SK-N-SH treated with all-trans-retinoic acid at 6 μM for 48 hours (cell line): ENCODE data around the gene PRICKLE3.

Source experiments
- ARNTL ChIP-seq: fragments of 450-650 bp; formaldehyde crosslinking; IDR thresholded peaks from 2 replicates; pipeline ENCODE4 v1.5.0; 2020; ENCODE audit warnings: low read depth, mild to moderate bottlenecking, moderate library complexity, borderline replicate concordance
- ESRRG ChIP-seq: fragments of 250-450 bp; sonication (Bioruptor Pico); IDR thresholded peaks from 2 replicates; pipeline ENCODE4 v1.6.1; 2021; ENCODE audit warnings: mild to moderate bottlenecking
- OSR1 ChIP-seq: fragments of 250-450 bp; sonication (Bioruptor Pico); IDR thresholded peaks from 2 replicates; pipeline ENCODE4 v1.8.0; 2022; ENCODE audit warnings: moderate library complexity, mild to moderate bottlenecking, inconsistent platforms
- PATZ1 ChIP-seq: fragments of 250-450 bp; sonication (Bioruptor Pico); IDR thresholded peaks from 2 replicates; pipeline ENCODE4 v1.8.0; 2020; ENCODE audit warnings: mild to moderate bottlenecking, moderate library complexity, borderline replicate concordance
- RARB ChIP-seq: fragments of 250-450 bp; sonication (Bioruptor Pico); IDR thresholded peaks from 2 replicates; pipeline ENCODE4 v1.8.0; 2021; ENCODE audit warnings: mild to moderate bottlenecking, moderate library complexity
- TCF4 ChIP-seq: fragments of 250-450 bp; sonication (Bioruptor Pico); IDR thresholded peaks from 2 replicates; pipeline ENCODE4 v1.8.0; 2021; ENCODE audit warnings: mild to moderate bottlenecking, moderate library complexity, borderline replicate concordance
- ZFP30 ChIP-seq: fragments of 450-650 bp; formaldehyde crosslinking; IDR thresholded peaks from 2 replicates; pipeline ENCODE4 v1.5.0; 2022; ENCODE audit warnings: mild to moderate bottlenecking, moderate library complexity
- ZNF565 ChIP-seq: fragments of 450-650 bp; formaldehyde crosslinking; conservative IDR thresholded peaks from 2 replicates; pipeline ENCODE4 v1.5.0; 2020; ENCODE audit warnings: low read depth, mild to moderate bottlenecking, moderate library complexity
- ZNF8 ChIP-seq: fragments of 450-650 bp; formaldehyde crosslinking; IDR thresholded peaks from 2 replicates; pipeline ENCODE4 v1.5.0; 2020; ENCODE audit warnings: mild to moderate bottlenecking, moderate library complexity
- TF ChIP-seq, protein P1 (sequence below): fragments of 250-450 bp; sonication (Bioruptor Pico); IDR thresholded peaks from 2 replicates; pipeline ENCODE4 v1.5.0; 2020; ENCODE audit warnings: mild to moderate bottlenecking, moderate library complexity
- TF ChIP-seq, protein P2 (sequence below): fragments of 250-450 bp; sonication (Bioruptor Pico); IDR thresholded peaks from 2 replicates; pipeline ENCODE4 v1.5.1; 2020; ENCODE audit warnings: low read depth, mild to moderate bottlenecking, moderate library complexity

- TF ChIP-seq, protein P1, sequence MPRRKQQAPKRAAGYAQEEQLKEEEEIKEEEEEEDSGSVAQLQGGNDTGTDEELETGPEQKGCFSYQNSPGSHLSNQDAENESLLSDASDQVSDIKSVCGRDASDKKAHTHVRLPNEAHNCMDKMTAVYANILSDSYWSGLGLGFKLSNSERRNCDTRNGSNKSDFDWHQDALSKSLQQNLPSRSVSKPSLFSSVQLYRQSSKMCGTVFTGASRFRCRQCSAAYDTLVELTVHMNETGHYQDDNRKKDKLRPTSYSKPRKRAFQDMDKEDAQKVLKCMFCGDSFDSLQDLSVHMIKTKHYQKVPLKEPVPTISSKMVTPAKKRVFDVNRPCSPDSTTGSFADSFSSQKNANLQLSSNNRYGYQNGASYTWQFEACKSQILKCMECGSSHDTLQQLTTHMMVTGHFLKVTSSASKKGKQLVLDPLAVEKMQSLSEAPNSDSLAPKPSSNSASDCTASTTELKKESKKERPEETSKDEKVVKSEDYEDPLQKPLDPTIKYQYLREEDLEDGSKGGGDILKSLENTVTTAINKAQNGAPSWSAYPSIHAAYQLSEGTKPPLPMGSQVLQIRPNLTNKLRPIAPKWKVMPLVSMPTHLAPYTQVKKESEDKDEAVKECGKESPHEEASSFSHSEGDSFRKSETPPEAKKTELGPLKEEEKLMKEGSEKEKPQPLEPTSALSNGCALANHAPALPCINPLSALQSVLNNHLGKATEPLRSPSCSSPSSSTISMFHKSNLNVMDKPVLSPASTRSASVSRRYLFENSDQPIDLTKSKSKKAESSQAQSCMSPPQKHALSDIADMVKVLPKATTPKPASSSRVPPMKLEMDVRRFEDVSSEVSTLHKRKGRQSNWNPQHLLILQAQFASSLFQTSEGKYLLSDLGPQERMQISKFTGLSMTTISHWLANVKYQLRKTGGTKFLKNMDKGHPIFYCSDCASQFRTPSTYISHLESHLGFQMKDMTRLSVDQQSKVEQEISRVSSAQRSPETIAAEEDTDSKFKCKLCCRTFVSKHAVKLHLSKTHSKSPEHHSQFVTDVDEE (CRISPR knock-in tag), result no peak
- TF ChIP-seq, protein P2, sequence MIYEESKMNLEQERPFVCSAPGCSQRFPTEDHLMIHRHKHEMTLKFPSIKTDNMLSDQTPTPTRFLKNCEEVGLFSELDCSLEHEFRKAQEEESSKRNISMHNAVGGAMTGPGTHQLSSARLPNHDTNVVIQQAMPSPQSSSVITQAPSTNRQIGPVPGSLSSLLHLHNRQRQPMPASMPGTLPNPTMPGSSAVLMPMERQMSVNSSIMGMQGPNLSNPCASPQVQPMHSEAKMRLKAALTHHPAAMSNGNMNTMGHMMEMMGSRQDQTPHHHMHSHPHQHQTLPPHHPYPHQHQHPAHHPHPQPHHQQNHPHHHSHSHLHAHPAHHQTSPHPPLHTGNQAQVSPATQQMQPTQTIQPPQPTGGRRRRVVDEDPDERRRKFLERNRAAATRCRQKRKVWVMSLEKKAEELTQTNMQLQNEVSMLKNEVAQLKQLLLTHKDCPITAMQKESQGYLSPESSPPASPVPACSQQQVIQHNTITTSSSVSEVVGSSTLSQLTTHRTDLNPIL (CRISPR knock-in tag), result no peak
- TF ChIP-seq PATZ1 (CRISPR knock-in tag) (no peak), ZNF565 (CRISPR knock-in tag) (no peak), ZNF8 (CRISPR knock-in tag) (no peak), ESRRG (CRISPR knock-in tag) (no peak), OSR1 (CRISPR knock-in tag) (no peak), ZFP30 (CRISPR knock-in tag) (no peak), RARB (CRISPR knock-in tag) (no peak), ARNTL (CRISPR knock-in tag) (no peak), TCF4 (CRISPR knock-in tag) (no peak)
Measured at GRCh38 chrX:49186125-49187027, at the start of gene PRICKLE3.
